Mononuclear cell (primary cell): Measurements from ENCODE around the gene PDHX. TPM values are rescaled to one million over a fixed set of nuclear protein-coding genes. Genes with fewer than 3 reads are reported as not detected.
"Not testable (repeated sequence)": the region's sequence is repeated elsewhere in the genome, so short reads cannot be mapped to it uniquely, and the experiment has no call there.

Experiments used
- H3K27me3 ChIP-seq: 2 replicates; pipeline ENCODE4 v1.6.0; 2011; ENCODE audit warnings: low read length, control low read depth; ENCODE audit not compliant: insufficient read depth
- H3K4me1 ChIP-seq: 2 replicates; pipeline ENCODE4 v1.5.1; 2011; ENCODE audit warnings: mild to moderate bottlenecking, low read length, control low read depth; ENCODE audit not compliant: insufficient read depth
- H3K4me3 ChIP-seq: 2 replicates; pipeline ENCODE4 v1.5.1; 2011; ENCODE audit warnings: mild to moderate bottlenecking, low read length, moderate library complexity
- H3K9me3 ChIP-seq: 2 replicates; pipeline ENCODE4 v1.5.1; 2011; ENCODE audit warnings: low read depth, mild to moderate bottlenecking, control low read depth, low read length
- total RNA-seq: library from RNA; depleted of rRNA; stranded (reverse); fragments of >200 nt; gene quantifications from one replicate; pipeline ENCODE4 v1.2.3, GENCODE V29; 2012

PDHX gene
- total RNA-seq, 1 donor, result 16.9 TPM

GRCh38 chr11:34899633-34900016, 16.8 kb upstream of the PDHX start:
- Histone ChIP-seq H3K9me3 (peaks cover 31% of the 10 kb centered on the region), H3K4me3 (no peak overlapping the region), H3K4me1 (peaks cover 4% of the 10 kb centered on the region)

GRCh38 chr11:34904421-34904955, 11.9 kb upstream of the PDHX start:
- Histone ChIP-seq H3K4me3 (no peak overlapping the region), H3K9me3 (peaks cover 26% of the 10 kb centered on the region), H3K27me3 (no peaks in the 10 kb centered on the region), H3K4me1 (peaks cover 9% of the 10 kb centered on the region)

More at GRCh38 chr11:34899633-34900016, 16.8 kb upstream of the PDHX start:
- no peaks in the 10 kb centered on the region for H3K27me3 ChIP-seq

GRCh38 chr11:34905666-34906065, 10.8 kb upstream of the PDHX start:
- no peaks in the 10 kb centered on the region for H3K27me3 ChIP-seq
- peaks cover 15% of the 10 kb centered on the region for H3K9me3 ChIP-seq
- no peak overlapping the region for H3K4me3 ChIP-seq

GRCh38 chr11:34907934-34908593, 8.4 kb upstream of the PDHX start:
- Histone ChIP-seq H3K4me1 (peaks cover 25% of the 10 kb centered on the region), H3K27me3 (no peaks in the 10 kb centered on the region), H3K4me3 (no peak overlapping the region), H3K9me3 (no peaks in the 10 kb centered on the region)

More at GRCh38 chr11:34905666-34906065, 10.8 kb upstream of the PDHX start:
- H3K4me1 ChIP-seq, result peaks cover 21% of the 10 kb centered on the region

- no peaks in the 10 kb centered on the region for H3K9me3 ChIP-seq
- no peaks in the 10 kb centered on the region for H3K27me3 ChIP-seq
- no peak overlapping the region for H3K4me3 ChIP-seq
- H3K4me1 ChIP-seq, result peaks cover 24% of the 10 kb centered on the region
Observed at GRCh38 chr11:34909415-34909814, 7.0 kb upstream of the PDHX start.

GRCh38 chr11:34909955-34910354, 6.5 kb upstream of the PDHX start:
- Histone ChIP-seq H3K4me3 (no peak overlapping the region), H3K9me3 (no peaks in the 10 kb centered on the region), H3K27me3 (no peaks in the 10 kb centered on the region), H3K4me1 (peaks cover 27% of the 10 kb centered on the region)

- Histone ChIP-seq H3K4me1 (peaks cover 34% of the 10 kb centered on the region), H3K4me3 (no peak overlapping the region), H3K27me3 (no peaks in the 10 kb centered on the region), H3K9me3 (no peaks in the 10 kb centered on the region)
Observed at GRCh38 chr11:34910817-34911216, 5.6 kb upstream of the PDHX start.

GRCh38 chr11:34911676-34912075, 4.7 kb upstream of the PDHX start:
- Histone ChIP-seq H3K4me3 (no peak overlapping the region), H3K9me3 (no peaks in the 10 kb centered on the region), H3K4me1 (peaks cover 34% of the 10 kb centered on the region), H3K27me3 (no peaks in the 10 kb centered on the region)

GRCh38 chr11:34913556-34913955, 2.9 kb upstream of the PDHX start:
- H3K27me3 ChIP-seq, H3K9me3 ChIP-seq, H3K4me3 ChIP-seq: not testable (repeated sequence)
- H3K4me1 ChIP-seq, result peaks cover 45% of the 10 kb centered on the region

GRCh38 chr11:34915136-34916014, 1.0 kb upstream of the PDHX start:
- Histone ChIP-seq H3K4me3 (peak overlapping the region; percentile 51), H3K4me1 (peaks cover 32% of the 10 kb centered on the region), H3K27me3 (no peaks in the 10 kb centered on the region), H3K9me3 (no peaks in the 10 kb centered on the region)

GRCh38 chr11:34916843-34917770, 689 bp downstream of the PDHX start:
- no peaks in the 10 kb centered on the region for H3K9me3 ChIP-seq
- H3K27me3 ChIP-seq, result no peaks in the 10 kb centered on the region
- H3K4me1 ChIP-seq, result peaks cover 25% of the 10 kb centered on the region
- peak overlapping the region; percentile 51 for H3K4me3 ChIP-seq

GRCh38 chr11:34921156-34921555, 4.7 kb downstream of the PDHX start:
- H3K27me3 ChIP-seq, result no peaks in the 10 kb centered on the region
- H3K4me1 ChIP-seq, result peaks cover 12% of the 10 kb centered on the region
- no peak overlapping the region for H3K4me3 ChIP-seq
- no peaks in the 10 kb centered on the region for H3K9me3 ChIP-seq

- no peaks in the 10 kb centered on the region for H3K27me3 ChIP-seq
- no peaks in the 10 kb centered on the region for H3K9me3 ChIP-seq
- no peak overlapping the region for H3K4me3 ChIP-seq
- H3K4me1 ChIP-seq, result no peaks in the 10 kb centered on the region
Observed at GRCh38 chr11:34924714-34925113, 8.3 kb downstream of the PDHX start.

- Histone ChIP-seq H3K4me3 (no peak overlapping the region), H3K9me3 (no peaks in the 10 kb centered on the region), H3K4me1 (no peaks in the 10 kb centered on the region), H3K27me3 (no peaks in the 10 kb centered on the region)
Observed at GRCh38 chr11:34926101-34926830, 9.8 kb downstream of the PDHX start.
